ENCODE data around the gene CRB1.

- no peak for TF ChIP-seq CTCF (IDR thresholded peaks at IDR 0.05; ENCODE audit: insufficient read depth, low read length, poor library complexity, severe bottlenecking)
- TF ChIP-seq EZH2phosphoT487 (conservative IDR thresholded peaks at IDR 0.05; ENCODE audit: low read length): no peak
Measured at GRCh38 chr1:197284966-197285365, 16.9 kb downstream of the CRB1 start.

Measured in SU-DHL-6 (cell line).